Thymus (tissue), 11 donors: ENCODE measurements around the gene CDK8. TPM values are rescaled to one million over a fixed set of nuclear protein-coding genes. Genes with fewer than 3 reads are reported as not detected.

Source experiments
- DNase-seq, 9 donors: peaks; one replicate each; pipeline ENCODE4 v3.0.0-alpha.2; 2013; ENCODE audit warnings: low spot score in 9 of 9, low read depth in 6 of 9, missing footprints in 1 of 9
- H3K27ac ChIP-seq, 2 donors: one replicate each; pipeline ENCODE4 v1.5.1; 2013; ENCODE audit warnings: control low read depth in 1 of 2, low read depth in 1 of 2, low read length in 1 of 2, mild to moderate bottlenecking in 1 of 2, moderate library complexity in 1 of 2
- H3K27me3 ChIP-seq, 2 donors: one replicate each; pipeline ENCODE4 v1.5.1; 2013; ENCODE audit warnings: low read length in 1 of 2; ENCODE audit not compliant: control insufficient read depth in 2 of 2, insufficient read depth in 1 of 2
- H3K36me3 ChIP-seq, 2 donors: one replicate each; pipeline ENCODE4 v1.5.1; 2013; ENCODE audit warnings: low read length in 1 of 2, mild to moderate bottlenecking in 1 of 2, moderate library complexity in 1 of 2; ENCODE audit not compliant: control insufficient read depth in 2 of 2, insufficient read depth in 2 of 2
- H3K4me1 ChIP-seq, 2 donors: one replicate each; pipeline ENCODE4 v1.5.1; 2013; ENCODE audit warnings: low read length in 2 of 2; ENCODE audit not compliant: control insufficient read depth in 2 of 2, insufficient read depth in 2 of 2
- H3K4me3 ChIP-seq, 2 donors: one replicate each; pipeline ENCODE4 v1.5.1; 2013; ENCODE audit warnings: low read length in 2 of 2, control low read depth in 1 of 2, mild to moderate bottlenecking in 1 of 2
- H3K9me3 ChIP-seq, 2 donors: one replicate each; pipeline ENCODE4 v1.5.1; 2013; ENCODE audit warnings: low read length in 1 of 2, mild to moderate bottlenecking in 1 of 2; ENCODE audit not compliant: control insufficient read depth in 2 of 2, insufficient read depth in 1 of 2
- WGBS: extraction: QIAGEN DNeasy Blood & Tissue Kit; methylation state at CpG from one replicate; pipeline ENCODE4 v1.1.7; 2013; 5-methylcytosine and 5-hydroxymethylcytosine counted together
- polyA plus RNA-seq: library from polyadenylated mRNA; stranded (reverse); fragments of 200-250 nt; gene quantifications from one replicate; pipeline ENCODE4 v1.2.3, GENCODE V29; 2013
- total RNA-seq: library from RNA; stranded (reverse); fragments of 120-200 nt; gene quantifications from one replicate; pipeline ENCODE4 v1.2.4, GENCODE V29; 2013
- donor health status: healthy.

Gene CDK8
- total and polyA plus RNA-seq, 2 donors = 12.0 to 23.8 TPM

GRCh38 chr13:26401069-26401468 is 147.1 kb downstream of the CDK8 start:
- Histone ChIP-seq H3K4me3 (no peak overlapping the region), H3K27ac (no peak overlapping the region), H3K36me3 (peaks cover 18 to 19% of the 10 kb centered on the region in 2 donors), H3K4me1 (no peaks in the 10 kb centered on the region), H3K9me3 (no peaks in the 10 kb centered on the region), H3K27me3 (no peaks in the 10 kb centered on the region)
- no peak for DNase-seq
- 89% methylated on average over 6 of the region's 6 CpGs for WGBS

- Histone ChIP-seq H3K36me3 (peaks cover 18 to 22% of the 10 kb centered on the region in 2 donors), H3K27me3 (no peaks in the 10 kb centered on the region), H3K4me3 (no peak overlapping the region), H3K9me3 (no peaks in the 10 kb centered on the region), H3K27ac (no peak overlapping the region), H3K4me1 (no peaks in the 10 kb centered on the region)
- no peak for DNase-seq
- 98% methylated on average over 3 of the region's 3 CpGs for WGBS
Observed at GRCh38 chr13:26401578-26402021, 147.7 kb downstream of the CDK8 start.

DNA sequence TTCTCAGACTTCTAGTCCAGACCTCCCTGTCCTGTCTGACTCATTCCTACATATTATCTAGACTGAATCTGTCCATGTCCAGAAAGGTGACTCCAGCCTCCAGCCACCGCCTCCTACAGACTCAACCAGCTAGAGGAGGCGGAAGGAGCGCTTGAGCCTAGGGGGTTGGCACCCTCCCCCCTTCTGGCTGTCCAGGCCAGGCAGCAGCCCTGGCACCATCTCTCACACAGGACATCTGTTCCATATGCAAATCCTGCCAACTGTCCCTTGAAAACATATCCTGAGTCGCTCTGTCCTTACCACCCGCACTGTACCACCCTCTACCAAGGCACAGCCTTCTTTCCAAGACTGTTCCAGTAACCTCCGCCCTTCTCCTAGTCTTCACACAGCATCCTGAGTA is 152.9 kb downstream of the CDK8 start:
- H3K4me1 ChIP-seq = no peaks in the 10 kb centered on the region
- H3K27me3 ChIP-seq = no peaks in the 10 kb centered on the region
- H3K4me3 ChIP-seq = no peak overlapping the region
- peaks cover 9 to 18% of the 10 kb centered on the region in 2 donors for H3K36me3 ChIP-seq
- no peaks in the 10 kb centered on the region for H3K9me3 ChIP-seq
- no peak for DNase-seq
- 98% methylated on average over 6 of the region's 6 CpGs for WGBS
- H3K27ac ChIP-seq = no peak overlapping the region

GRCh38 chr13:26411206-26411605 is 157.3 kb downstream of the CDK8 start:
- Histone ChIP-seq H3K4me3 (no peak overlapping the region), H3K9me3 (no peaks in the 10 kb centered on the region), H3K36me3 (peaks cover 0 to 7% of the 10 kb centered on the region in 2 donors), H3K27me3 (no peaks in the 10 kb centered on the region), H3K27ac (no peak overlapping the region), H3K4me1 (no peaks in the 10 kb centered on the region)
- 93% methylated on average over 3 of the region's 3 CpGs for WGBS
- DNase-seq = no peak

GRCh38 chr13:26412263-26412662 is 158.3 kb downstream of the CDK8 start:
- H3K27ac ChIP-seq = no peak overlapping the region
- H3K4me3 ChIP-seq = no peak overlapping the region
- H3K36me3 ChIP-seq = no peaks in the 10 kb centered on the region
- 77% methylated on average over 1 of the region's 1 CpG for WGBS
- DNase-seq = no peak
- no peaks in the 10 kb centered on the region for H3K27me3 ChIP-seq
- H3K4me1 ChIP-seq = no peaks in the 10 kb centered on the region
- no peaks in the 10 kb centered on the region for H3K9me3 ChIP-seq

- Histone ChIP-seq H3K9me3 (no peaks in the 10 kb centered on the region), H3K4me3 (no peak overlapping the region), H3K27me3 (no peaks in the 10 kb centered on the region), H3K27ac (no peak overlapping the region), H3K4me1 (no peaks in the 10 kb centered on the region), H3K36me3 (no peaks in the 10 kb centered on the region)
- DNase-seq = no peak
- 87% methylated on average over 5 of the region's 5 CpGs for WGBS
Observed at GRCh38 chr13:26412936-26413716, 159.2 kb downstream of the CDK8 start.

GRCh38 chr13:26420282-26420960 is 166.5 kb downstream of the CDK8 start:
- DNase-seq = no peak
- 93% methylated on average over 4 of the region's 4 CpGs for WGBS

GRCh38 chr13:26422036-26422435 is 168.1 kb downstream of the CDK8 start:
- Histone ChIP-seq H3K4me3 (no peak overlapping the region), H3K36me3 (no peaks in the 10 kb centered on the region), H3K27me3 (peaks cover 0 to 2% of the 10 kb centered on the region in 2 donors), H3K9me3 (no peaks in the 10 kb centered on the region), H3K27ac (no peak overlapping the region), H3K4me1 (no peaks in the 10 kb centered on the region)
- WGBS = 98% methylated on average over 7 of the region's 7 CpGs
- DNase-seq = no peak

More at GRCh38 chr13:26420282-26420960, 166.5 kb downstream of the CDK8 start:
- no peak overlapping the region for H3K4me3 ChIP-seq
- no peaks in the 10 kb centered on the region for H3K9me3 ChIP-seq
- H3K36me3 ChIP-seq = no peaks in the 10 kb centered on the region
- no peaks in the 10 kb centered on the region for H3K4me1 ChIP-seq
- no peak overlapping the region for H3K27ac ChIP-seq
- H3K27me3 ChIP-seq = no peaks in the 10 kb centered on the region

DNA sequence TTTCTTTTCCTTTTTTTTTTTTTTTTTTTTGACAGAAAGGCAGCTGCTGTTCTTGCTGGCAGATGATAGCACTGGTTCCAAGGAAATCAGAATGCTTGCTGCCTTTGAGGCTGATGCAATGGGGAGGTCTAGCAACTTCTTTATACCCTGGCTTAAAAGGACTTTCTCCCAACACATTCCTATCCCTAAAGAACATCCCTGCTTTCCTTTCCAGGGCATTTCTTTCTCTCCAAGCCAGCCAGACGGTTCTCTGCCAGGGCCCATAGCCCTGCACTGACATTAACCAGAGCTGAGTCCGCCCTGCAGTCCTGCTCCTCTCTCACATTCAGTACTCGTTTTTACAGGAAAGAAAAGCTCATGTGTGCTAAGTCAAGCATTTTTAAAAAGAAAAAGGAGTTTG is 169.7 kb downstream of the CDK8 start:
- WGBS = 69% methylated on average over 3 of the region's 3 CpGs
- H3K9me3 ChIP-seq = no peaks in the 10 kb centered on the region
- DNase-seq = no peak
- H3K36me3 ChIP-seq = no peaks in the 10 kb centered on the region
- H3K4me1 ChIP-seq = no peaks in the 10 kb centered on the region
- no peak overlapping the region for H3K4me3 ChIP-seq
- H3K27ac ChIP-seq = no peak overlapping the region
- H3K27me3 ChIP-seq = peaks cover 0 to 2% of the 10 kb centered on the region in 2 donors
